ENCODE data around the gene DDX54. TPM values are rescaled to one million over a fixed set of nuclear protein-coding genes. Genes with fewer than 3 reads are reported as not detected.
A peak's percentile ranks its signal among the peaks of the same experiment; 100 is the strongest.

The DDX54 gene
- polyA plus RNA-seq, 3 donors, result 7.9 to 32.2 (median 13.6) TPM

GRCh38 chr12:113154351-113154973, 30.8 kb downstream of the DDX54 start:
- Histone ChIP-seq H3K9me3 (replicated peaks in 1 of 2; ENCODE audit: control insufficient read depth in 1 of 2, insufficient read depth in 1 of 2, low read length in 2 of 2) (peaks cover 0 to 15% of the 10 kb centered on the region in 2 donors), H3K79me2 (ENCODE audit: insufficient read depth, low read length) (no peaks in the 10 kb centered on the region), H2AFZ (ENCODE audit: insufficient read depth, low read depth, low read length, poor library complexity, severe bottlenecking) (peak overlapping the region; percentile 41), H4K20me1 (ENCODE audit: insufficient read depth, low read length) (no peaks in the 10 kb centered on the region), H3K4me3 (replicated peaks in 1 of 3; ENCODE audit: low read depth in 2 of 3, low read length in 3 of 3) (no peak overlapping the region), H3K4me1 (ENCODE audit: control insufficient read depth in 1 of 2, insufficient read depth in 2 of 2, low read length in 2 of 2) (peaks cover 13 to 34% of the 10 kb centered on the region in 2 donors), H3K4me2 (replicated peaks; ENCODE audit: extremely low read depth, low read length, poor library complexity, severe bottlenecking) (peak overlapping the region; percentile 29), H3K36me3 (replicated peaks in 1 of 2; ENCODE audit: control insufficient read depth in 1 of 2, insufficient read depth in 2 of 2, low read length in 2 of 2) (peaks cover 18 to 23% of the 10 kb centered on the region in 2 donors), H3K27ac (ENCODE audit: low read depth in 1 of 2, low read length in 2 of 2) (no peak overlapping the region), H3K9ac (ENCODE audit: insufficient read depth, low read length, poor library complexity, severe bottlenecking) (no peak overlapping the region), H3K27me3 (ENCODE audit: control insufficient read depth in 2 of 2, insufficient read depth in 2 of 2, low read length in 2 of 2) (peaks cover 31 to 60% of the 10 kb centered on the region in 2 donors)
- no peak overlapping the region for H3K27ac Mint-ChIP-seq
- intact Hi-C loops (cut with micrococcal nuclease), result loop anchor here in 1 of 2 donors (5.0 to 10.0 kb wide), 2 partner anchors 107 to 270 kb away; no protein-coding TSS in a partner anchor
- peaks cover 0 to 11% (median 8%) of the 10 kb centered on the region in 7 donors for H3K9me3 Mint-ChIP-seq
- peaks cover 60 to 70% (median 67%) of the 10 kb centered on the region in 3 donors for H3K27me3 Mint-ChIP-seq (ENCODE audit: low read depth in 3 of 3)
- WGBS (ENCODE audit: insufficient coverage), result 2% methylated on average over 50 of the region's 51 CpGs
- H3K4me1 Mint-ChIP-seq, result peaks cover 30% of the 10 kb centered on the region
- DNase-seq, result no peak
- peaks cover 29 to 38% of the 10 kb centered on the region in 2 donors for H3K36me3 Mint-ChIP-seq
- peak overlapping the region in 1 of 2 donors; percentile 83 for H3K4me3 Mint-ChIP-seq
- no peak for TF ChIP-seq CTCF (IDR thresholded peaks at IDR 0.05)

- Mint-ChIP-seq H3K36me3 (peaks cover 15 to 24% of the 10 kb centered on the region in 2 donors), H3K27me3 (ENCODE audit: low read depth in 3 of 3) (peaks cover 64 to 76% (median 72%) of the 10 kb centered on the region in 3 donors), H3K4me1 (peaks cover 30% of the 10 kb centered on the region), H3K9me3 (peaks cover 0 to 11% (median 8%) of the 10 kb centered on the region in 7 donors), H3K4me3 (peak overlapping the region; percentile 73 to 83), H3K27ac (no peak overlapping the region)
- peak overlapping the region; percentile 40 for H3K9ac ChIP-seq (ENCODE audit: insufficient read depth, low read length, poor library complexity, severe bottlenecking)
- peak overlapping the region; percentile 7 to 75 (median 37) for H3K4me3 ChIP-seq (replicated peaks in 1 of 3; ENCODE audit: low read depth in 2 of 3, low read length in 3 of 3)
- peak overlapping the region; percentile 90 for H3K4me2 ChIP-seq (replicated peaks; ENCODE audit: extremely low read depth, low read length, poor library complexity, severe bottlenecking)
- peaks cover 0 to 15% of the 10 kb centered on the region in 2 donors for H3K9me3 ChIP-seq (replicated peaks in 1 of 2; ENCODE audit: control insufficient read depth in 1 of 2, insufficient read depth in 1 of 2, low read length in 2 of 2)
- H3K79me2 ChIP-seq (ENCODE audit: insufficient read depth, low read length), result no peaks in the 10 kb centered on the region
- H2AFZ ChIP-seq (ENCODE audit: insufficient read depth, low read depth, low read length, poor library complexity, severe bottlenecking), result peak overlapping the region; percentile 82
- 1% methylated on average over 62 of the region's 70 CpGs for WGBS (ENCODE audit: insufficient coverage)
- peak; percentile 59 for TF ChIP-seq CTCF (IDR thresholded peaks at IDR 0.05)
- peaks cover 31 to 64% of the 10 kb centered on the region in 2 donors for H3K27me3 ChIP-seq (ENCODE audit: control insufficient read depth in 2 of 2, insufficient read depth in 2 of 2, low read length in 2 of 2)
- intact Hi-C loops (cut with micrococcal nuclease), result loop anchor here (2.0 to 10.0 kb wide), 3 partner anchors 104 to 268 kb away; no protein-coding TSS in a partner anchor
- peaks cover 13 to 34% of the 10 kb centered on the region in 2 donors for H3K4me1 ChIP-seq (ENCODE audit: control insufficient read depth in 1 of 2, insufficient read depth in 2 of 2, low read length in 2 of 2)
- peaks cover 5 to 9% of the 10 kb centered on the region in 2 donors for H3K36me3 ChIP-seq (replicated peaks in 1 of 2; ENCODE audit: control insufficient read depth in 1 of 2, insufficient read depth in 2 of 2, low read length in 2 of 2)
- DNase-seq, result peak; percentile 71 to 75 (median 73)
- H3K27ac ChIP-seq (ENCODE audit: low read depth in 1 of 2, low read length in 2 of 2), result no peak overlapping the region
- no peaks in the 10 kb centered on the region for H4K20me1 ChIP-seq (ENCODE audit: insufficient read depth, low read length)
Measured at GRCh38 chr12:113152835-113153814, 32.2 kb downstream of the DDX54 start.
